GM21786 (cell line): ENCODE measurements around the gene EGFL7.

ENCODE experiments used
- ATAC-seq: cut with Tn5 transposase; IDR thresholded peaks from one replicate; pipeline ENCODE4 v1.9.1; 2021; ENCODE audit not compliant: unreplicated experiment

The EGFL7 gene

DNA sequence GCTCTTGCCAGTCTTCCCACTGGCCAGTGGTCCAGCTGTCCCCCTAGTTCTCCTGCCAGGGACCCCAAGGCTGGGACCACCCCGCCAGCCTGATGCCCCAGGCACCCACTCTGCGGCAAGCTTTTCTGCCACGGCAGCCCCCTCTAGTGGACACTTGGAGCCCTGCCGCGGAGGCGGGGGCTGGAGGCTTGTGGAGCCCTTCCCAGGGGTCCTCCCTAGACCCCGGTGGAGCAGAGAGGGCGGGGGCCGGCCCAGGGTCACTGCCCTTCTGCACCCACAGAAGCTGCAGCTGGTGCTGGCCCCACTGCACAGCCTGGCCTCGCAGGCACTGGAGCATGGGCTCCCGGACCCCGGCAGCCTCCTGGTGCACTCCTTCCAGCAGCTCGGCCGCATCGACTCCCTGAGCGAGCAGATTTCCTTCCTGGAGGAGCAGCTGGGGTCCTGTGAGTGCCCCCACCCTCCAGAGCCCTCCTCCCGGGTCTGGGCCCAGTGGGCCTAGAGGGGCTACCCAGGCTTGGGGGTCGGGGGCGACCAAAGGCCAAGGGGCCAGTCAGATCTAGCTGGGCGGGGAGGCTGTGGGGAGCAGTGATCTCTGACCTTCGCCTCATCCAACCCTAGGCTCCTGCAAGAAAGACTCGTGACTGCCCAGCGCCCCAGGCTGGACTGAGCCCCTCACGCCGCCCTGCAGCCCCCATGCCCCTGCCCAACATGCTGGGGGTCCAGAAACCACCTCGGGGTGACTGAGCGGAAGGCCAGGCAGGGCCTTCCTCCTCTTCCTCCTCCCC, 9.1 kb downstream of the EGFL7 start:
- no peak for ATAC-seq

- ATAC-seq: no peak
Observed at GRCh38 chr9:136672431-136673087, 9.8 kb downstream of the EGFL7 start.

GRCh38 chr9:136673088-136673974, 10.6 kb downstream of the EGFL7 start:
- no peak for ATAC-seq

DNA sequence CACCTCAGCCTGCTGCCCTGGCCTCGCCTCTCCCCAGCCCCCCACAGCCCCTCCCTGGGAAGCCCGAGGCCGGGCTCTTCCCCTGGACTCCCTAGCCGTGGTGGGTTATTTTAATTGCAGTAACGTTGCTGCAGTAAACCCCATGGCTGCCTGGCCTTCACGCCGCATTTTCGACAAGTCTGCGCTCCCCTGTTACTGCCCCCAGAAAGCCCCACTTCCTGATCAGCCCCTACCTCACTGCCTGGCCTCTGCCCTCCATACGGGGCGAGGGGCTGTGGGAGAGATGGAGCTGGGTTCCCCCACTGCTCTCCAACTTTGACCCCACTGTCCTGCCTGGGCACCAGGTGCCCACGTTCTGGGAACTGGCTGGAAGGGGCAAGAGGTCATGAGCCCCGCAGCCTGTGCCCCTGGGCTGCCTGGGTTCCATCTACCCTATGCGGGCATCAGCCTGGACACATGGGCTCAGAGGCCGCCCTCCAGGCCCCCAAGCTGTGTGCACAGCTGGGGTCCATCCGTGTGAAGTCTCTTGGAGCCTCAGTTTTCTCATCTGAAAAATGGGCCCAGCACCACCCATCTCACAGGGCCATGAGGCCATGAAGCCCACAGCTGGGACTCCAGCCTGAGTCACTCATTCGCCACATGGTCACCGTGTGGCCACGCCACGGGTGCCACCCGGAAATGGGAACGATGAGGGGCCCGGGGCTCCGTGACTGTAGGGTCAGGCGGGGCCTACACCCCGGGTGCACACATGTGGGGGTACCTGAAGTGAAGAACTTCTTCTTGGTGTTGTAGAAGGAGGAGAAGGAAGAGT, 11.5 kb downstream of the EGFL7 start:
- no peak for ATAC-seq

DNA sequence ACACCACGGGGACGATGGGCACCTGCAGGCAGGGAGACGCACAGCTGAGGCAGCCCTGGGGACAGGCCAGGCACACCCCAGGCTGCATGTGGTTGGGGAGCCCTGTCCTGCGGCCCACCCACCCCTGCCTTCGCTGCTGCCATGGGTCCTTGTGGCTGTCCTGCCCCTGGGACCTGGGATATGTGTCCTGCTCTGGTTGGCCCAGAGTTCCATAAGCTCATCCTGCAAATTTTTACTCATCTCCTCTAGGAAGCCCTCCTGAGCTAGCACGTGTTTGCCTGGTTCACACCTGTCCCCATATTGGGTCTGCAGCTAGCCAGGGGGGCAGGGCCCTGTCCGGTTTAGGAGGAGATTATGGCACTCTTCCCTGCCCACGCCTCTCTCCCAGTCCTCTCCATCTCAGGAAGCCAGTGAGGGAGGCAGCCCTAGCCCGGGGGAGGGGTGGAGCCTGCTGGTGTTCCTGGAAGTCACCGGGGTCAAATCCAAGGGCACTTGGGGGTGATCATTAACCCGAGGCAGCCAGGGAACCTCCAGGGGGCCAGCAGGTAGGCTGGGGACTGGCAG, 12.2 kb downstream of the EGFL7 start:
- ATAC-seq: no peak

DNA sequence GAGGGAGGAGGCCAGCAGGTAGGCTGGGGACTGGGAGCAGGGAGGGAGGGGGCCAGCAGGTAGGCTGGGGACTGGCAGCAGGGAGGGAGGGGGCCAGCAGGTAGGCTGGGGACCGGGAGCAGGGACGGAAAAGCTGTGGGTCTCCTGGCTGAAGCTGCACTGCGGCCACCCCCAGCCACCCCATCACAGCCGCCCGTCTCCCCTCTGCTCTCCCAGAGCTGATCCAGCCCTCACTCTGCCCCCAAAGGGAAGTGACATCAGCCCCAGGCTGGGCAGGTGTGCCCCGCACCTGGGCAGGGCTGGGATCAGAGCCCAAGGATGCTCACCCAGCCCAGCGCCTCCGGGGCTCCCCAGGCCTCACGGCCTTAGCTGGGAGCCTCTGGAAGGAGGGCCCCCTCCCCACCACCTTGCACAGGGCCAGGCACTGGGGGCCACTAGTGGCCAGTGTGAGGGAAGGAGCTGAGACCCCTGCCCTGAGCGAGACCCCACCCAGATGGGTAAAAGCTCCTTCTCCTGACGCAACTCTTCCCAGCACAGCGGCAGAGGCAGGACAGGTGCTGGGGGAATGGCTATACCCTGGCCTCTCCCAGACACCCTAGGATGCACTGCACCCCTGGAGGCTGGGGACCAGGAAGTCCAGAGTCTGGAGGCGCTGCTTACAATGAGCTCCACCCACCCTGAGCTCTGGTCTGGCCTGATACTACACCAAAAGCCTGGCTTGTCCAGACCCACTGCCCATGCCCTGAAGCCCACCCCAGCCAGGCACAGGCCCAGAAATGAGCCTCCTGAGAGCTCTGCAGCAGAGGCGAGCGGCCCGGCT, 13.0 kb downstream of the EGFL7 start:
- ATAC-seq: no peak

- no peak for ATAC-seq
Observed at GRCh38 chr9:136676297-136676794, 13.6 kb downstream of the EGFL7 start.

GRCh38 chr9:136676920-136677686, 14.4 kb downstream of the EGFL7 start:
- ATAC-seq: no peak

DNA sequence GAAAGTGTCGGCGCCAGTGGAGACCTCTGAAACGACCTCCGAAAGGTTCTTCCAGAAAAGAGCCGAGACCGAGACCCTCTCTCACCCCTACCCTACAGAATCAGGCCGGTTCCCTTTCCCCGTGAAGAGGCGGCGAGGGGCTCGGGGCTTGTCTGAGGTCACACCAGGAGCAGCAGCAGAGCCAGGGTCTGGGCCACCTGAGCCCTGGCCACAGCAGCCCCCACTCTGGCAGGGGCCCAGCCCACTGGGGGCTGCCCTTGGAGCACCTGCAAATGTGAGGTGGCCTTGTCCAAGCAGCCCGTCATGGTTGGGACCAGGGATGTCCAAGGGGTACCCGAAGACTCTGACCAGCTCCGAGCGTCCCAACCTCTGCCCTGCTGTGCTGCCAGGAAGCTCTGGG, 15.3 kb downstream of the EGFL7 start:
- no peak for ATAC-seq

- no peak for ATAC-seq
Observed at GRCh38 chr9:136678624-136679023, 15.9 kb downstream of the EGFL7 start.

- no peak for ATAC-seq
Observed at GRCh38 chr9:136679431-136679941, 16.8 kb downstream of the EGFL7 start.

DNA sequence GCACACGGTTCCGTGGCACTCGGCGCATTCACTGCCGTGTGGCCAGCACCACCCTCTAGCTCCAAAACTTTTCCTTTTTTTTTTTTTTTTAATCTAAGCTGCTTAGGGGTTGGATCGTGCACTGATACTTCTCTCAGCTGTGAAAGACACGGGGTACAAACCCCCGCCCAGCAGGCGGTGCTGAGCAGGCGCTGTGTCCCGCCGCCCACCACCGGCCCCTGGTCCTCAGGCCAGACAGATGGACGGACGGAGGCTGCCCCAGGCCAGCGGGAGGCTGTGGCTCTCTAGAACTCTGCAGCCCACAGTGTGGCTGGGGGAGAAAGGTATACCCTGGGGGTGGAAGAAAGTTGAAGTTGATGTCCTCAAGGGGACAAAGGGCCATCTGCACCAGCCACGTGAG, 18.3 kb downstream of the EGFL7 start:
- no peak for ATAC-seq

DNA sequence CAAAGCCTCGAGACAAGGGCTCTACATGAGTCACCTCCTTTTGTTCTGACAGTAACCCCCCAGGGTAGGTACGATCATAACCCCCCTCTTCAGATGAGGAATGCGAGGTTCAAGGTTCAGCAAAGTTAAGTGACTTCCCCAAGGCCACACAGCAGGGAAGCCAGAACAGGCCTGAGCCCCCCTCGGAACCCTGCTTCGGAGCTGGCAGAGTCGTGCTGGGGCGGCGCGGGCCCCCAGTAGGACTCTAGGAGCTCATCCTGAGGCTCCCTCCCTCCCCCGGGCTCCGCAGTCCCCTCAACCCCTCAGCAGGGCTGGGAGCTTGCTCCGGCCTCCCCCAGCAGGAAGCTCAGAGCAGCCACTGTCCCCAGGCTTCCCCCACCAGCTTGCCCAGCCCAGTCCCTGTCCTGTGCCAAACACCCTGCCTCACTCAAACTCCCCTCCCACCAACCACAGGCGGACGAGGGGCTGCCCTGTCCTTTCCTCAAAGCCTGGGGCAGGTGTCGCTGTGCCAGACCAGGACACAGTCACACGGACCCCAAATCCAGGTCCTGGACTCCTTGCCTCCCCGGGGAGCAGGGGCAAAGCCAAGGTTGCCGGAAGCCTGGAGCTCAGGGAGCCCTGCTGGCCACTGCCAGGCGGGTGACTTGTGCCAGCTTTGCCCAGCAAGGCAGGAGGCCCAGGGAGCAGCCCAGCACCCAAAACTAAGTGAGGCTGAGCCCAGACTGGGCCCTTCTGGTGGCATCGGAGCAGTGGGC, 19.4 kb downstream of the EGFL7 start:
- no peak for ATAC-seq

GRCh38 chr9:136682710-136683109, 20.0 kb downstream of the EGFL7 start:
- no peak for ATAC-seq

GRCh38 chr9:136683173-136683745, 20.5 kb downstream of the EGFL7 start:
- no peak for ATAC-seq

DNA sequence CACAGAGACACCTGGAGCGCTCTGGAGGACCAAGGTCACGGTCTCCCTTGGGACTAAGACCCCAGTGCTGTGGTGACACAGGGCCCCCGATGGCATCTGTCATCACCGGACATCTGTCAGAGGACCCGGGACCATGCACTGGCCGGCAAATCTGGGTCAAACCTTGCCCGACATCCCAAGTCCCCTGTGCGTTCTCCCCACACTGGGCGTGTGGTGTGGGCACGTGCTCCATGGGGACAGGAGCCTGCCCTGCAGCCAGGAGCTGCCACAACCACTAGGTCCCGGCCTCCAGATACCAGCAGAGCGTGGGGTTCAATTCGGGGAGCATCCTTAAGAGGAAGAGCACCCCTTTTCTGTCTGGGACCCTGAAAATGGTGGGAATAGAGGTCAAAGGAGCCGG, 21.0 kb downstream of the EGFL7 start:
- no peak for ATAC-seq

DNA sequence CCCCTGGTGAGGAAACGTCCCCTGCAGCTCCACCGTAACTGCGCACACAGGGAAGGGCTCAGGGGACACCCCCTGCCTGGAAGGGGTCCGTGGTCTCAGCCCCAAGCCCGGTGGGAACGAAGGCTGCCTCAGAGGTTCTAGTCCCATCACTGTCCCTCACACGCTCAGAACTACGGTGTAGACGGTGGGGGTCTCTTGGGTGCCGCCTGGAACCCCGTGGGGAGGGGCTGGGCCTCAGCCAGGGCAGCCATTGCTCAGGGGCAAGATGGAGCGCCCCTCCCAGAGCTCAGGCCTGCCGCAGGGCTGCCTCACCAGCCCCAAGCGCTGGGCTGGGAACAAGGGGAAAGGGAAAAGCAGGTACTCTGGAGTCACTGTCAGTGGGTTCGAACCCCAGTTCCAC, 21.6 kb downstream of the EGFL7 start:
- no peak for ATAC-seq
